ENCODE data around the gene HYI. TPM values are rescaled to one million over a fixed set of nuclear protein-coding genes. Genes with fewer than 3 reads are reported as not detected.

HYI gene
- total and polyA plus RNA-seq, 2 donors (not counting 1 experiment from before 2014, with no cell fraction given) = 26.3 to 36.5 TPM

- Histone ChIP-seq H3K79me2 (ENCODE audit: control insufficient read depth, insufficient read depth, low read length) (no peaks in the 10 kb centered on the region), H3K9ac (ENCODE audit: insufficient read depth, low read length) (no peak overlapping the region), H3K4me2 (ENCODE audit: extremely low read depth, insufficient read depth, low read length) (no peak overlapping the region), H3K27me3 (ENCODE audit: control insufficient read depth, insufficient read depth, low read length) (no peaks in the 10 kb centered on the region), H3K36me3 (ENCODE audit: control insufficient read depth, insufficient read depth, low read length) (peaks cover 10% of the 10 kb centered on the region), H2AFZ (ENCODE audit: low read length) (no peak overlapping the region), H3K9me3 (ENCODE audit: control insufficient read depth, insufficient read depth, low read depth, low read length) (no peaks in the 10 kb centered on the region), H3K4me3 (replicated peaks in 1 of 4; ENCODE audit: control extremely low read depth in 1 of 4, insufficient read depth in 1 of 4, low read depth in 3 of 4, low read length in 4 of 4) (no peak overlapping the region), H3K4me1 (ENCODE audit: control insufficient read depth, extremely low read depth, insufficient read depth, low read length) (no peaks in the 10 kb centered on the region), H3K27ac (ENCODE audit: insufficient read depth, low read length) (no peak overlapping the region), H4K20me1 (ENCODE audit: control insufficient read depth, extremely low read depth, insufficient read depth, low read length) (no peaks in the 10 kb centered on the region)
- no peak for TF ChIP-seq CTCF (conservative IDR thresholded peaks at IDR 0.05 in 1 of 2, IDR thresholded peaks at IDR 0.05 in 1 of 2; ENCODE audit: low read depth in 1 of 2, low read length in 2 of 2)
- TF ChIP-seq EZH2 (IDR thresholded peaks at IDR 0.05; ENCODE audit: low read length, missing control alignments) = no peak
- no peak for DNase-seq (ENCODE audit: low read depth in 2 of 2)
Measured at GRCh38 chr1:43410571-43410970, 43.2 kb downstream of the HYI start.

- no peaks in the 10 kb centered on the region for H3K9me3 ChIP-seq (ENCODE audit: control insufficient read depth, insufficient read depth, low read depth, low read length)
- no peak overlapping the region for H2AFZ ChIP-seq (ENCODE audit: low read length)
- H3K4me3 ChIP-seq (replicated peaks in 1 of 4; ENCODE audit: control extremely low read depth in 1 of 4, insufficient read depth in 1 of 4, low read depth in 3 of 4, low read length in 4 of 4) = no peak overlapping the region
- H3K27me3 ChIP-seq (ENCODE audit: control insufficient read depth, insufficient read depth, low read length) = no peaks in the 10 kb centered on the region
- peaks cover 2% of the 10 kb centered on the region for H3K79me2 ChIP-seq (ENCODE audit: control insufficient read depth, insufficient read depth, low read length)
- DNase-seq (ENCODE audit: low read depth in 2 of 2) = no peak
- no peak overlapping the region for H3K9ac ChIP-seq (ENCODE audit: insufficient read depth, low read length)
- H3K4me1 ChIP-seq (ENCODE audit: control insufficient read depth, extremely low read depth, insufficient read depth, low read length) = no peaks in the 10 kb centered on the region
- peaks cover 7% of the 10 kb centered on the region for H3K36me3 ChIP-seq (ENCODE audit: control insufficient read depth, insufficient read depth, low read length)
- TF ChIP-seq CTCF (conservative IDR thresholded peaks at IDR 0.05 in 1 of 2, IDR thresholded peaks at IDR 0.05 in 1 of 2; ENCODE audit: low read depth in 1 of 2, low read length in 2 of 2) = no peak
- no peak for TF ChIP-seq EZH2 (IDR thresholded peaks at IDR 0.05; ENCODE audit: low read length, missing control alignments)
- no peaks in the 10 kb centered on the region for H4K20me1 ChIP-seq (ENCODE audit: control insufficient read depth, extremely low read depth, insufficient read depth, low read length)
- H3K4me2 ChIP-seq (ENCODE audit: extremely low read depth, insufficient read depth, low read length) = no peak overlapping the region
- no peak overlapping the region for H3K27ac ChIP-seq (ENCODE audit: insufficient read depth, low read length)
Measured at GRCh38 chr1:43405876-43406234, 47.9 kb downstream of the HYI start.

GRCh38 chr1:43405219-43405875 lies 48.4 kb downstream of the HYI start:
- Histone ChIP-seq H3K9me3 (ENCODE audit: control insufficient read depth, insufficient read depth, low read depth, low read length) (no peaks in the 10 kb centered on the region), H3K4me1 (ENCODE audit: control insufficient read depth, extremely low read depth, insufficient read depth, low read length) (no peaks in the 10 kb centered on the region), H3K36me3 (ENCODE audit: control insufficient read depth, insufficient read depth, low read length) (peaks cover 7% of the 10 kb centered on the region), H2AFZ (ENCODE audit: low read length) (no peak overlapping the region), H3K27me3 (ENCODE audit: control insufficient read depth, insufficient read depth, low read length) (no peaks in the 10 kb centered on the region), H3K9ac (ENCODE audit: insufficient read depth, low read length) (no peak overlapping the region), H3K4me2 (ENCODE audit: extremely low read depth, insufficient read depth, low read length) (no peak overlapping the region), H3K4me3 (replicated peaks in 1 of 4; ENCODE audit: control extremely low read depth in 1 of 4, insufficient read depth in 1 of 4, low read depth in 3 of 4, low read length in 4 of 4) (no peak overlapping the region), H4K20me1 (ENCODE audit: control insufficient read depth, extremely low read depth, insufficient read depth, low read length) (no peaks in the 10 kb centered on the region), H3K27ac (ENCODE audit: insufficient read depth, low read length) (no peak overlapping the region), H3K79me2 (ENCODE audit: control insufficient read depth, insufficient read depth, low read length) (peaks cover 2% of the 10 kb centered on the region)
- peak in 1 of 2 donors; percentile 19 for DNase-seq (ENCODE audit: low read depth in 2 of 2)
- TF ChIP-seq EZH2 (IDR thresholded peaks at IDR 0.05; ENCODE audit: low read length, missing control alignments) = no peak
- no peak for TF ChIP-seq CTCF (conservative IDR thresholded peaks at IDR 0.05 in 1 of 2, IDR thresholded peaks at IDR 0.05 in 1 of 2; ENCODE audit: low read depth in 1 of 2, low read length in 2 of 2)
